ENCODE measurements around the gene ACTG1. TPM values are rescaled to one million over a fixed set of nuclear protein-coding genes. Genes with fewer than 3 reads are reported as not detected.

The ACTG1 gene
- total RNA-seq, 1 experiment from 2014 or later: 4,160 TPM

- Histone ChIP-seq H2BK5ac (ENCODE audit: insufficient read length, low read length) (no peak overlapping the region), H3K27ac (ENCODE audit: insufficient read length, low read depth, low read length) (no peak overlapping the region), H2AK5ac (ENCODE audit: insufficient read length, low read length) (no peak overlapping the region), H2BK12ac (ENCODE audit: insufficient read length, low read depth, low read length) (no peak overlapping the region), H3K9me3 (ENCODE audit: control insufficient read depth, low read depth, low read length) (no peaks in the 10 kb centered on the region), H4K20me1 (ENCODE audit: control insufficient read depth, insufficient read depth, insufficient read length) (no peaks in the 10 kb centered on the region), H3K56ac (ENCODE audit: insufficient read length, low read depth, low read length) (no peak overlapping the region), H3K9ac (ENCODE audit: extremely low read depth, insufficient read length, low read length) (peak overlapping the region; percentile 83), H3K14ac (ENCODE audit: insufficient read depth, low read length) (peak overlapping the region; percentile 94), H3K4me1 (ENCODE audit: insufficient read depth, low read length) (no peaks in the 10 kb centered on the region), H3K23me2 (ENCODE audit: insufficient read length, low read depth, low read length, poor library complexity, severe bottlenecking) (peaks cover 31% of the 10 kb centered on the region), H3K18ac (ENCODE audit: insufficient read length, low read depth, low read length) (peak overlapping the region; percentile 16), H3K23ac (ENCODE audit: insufficient read length, low read depth, low read length) (no peak overlapping the region), H4K5ac (ENCODE audit: insufficient read length, low read depth, low read length) (no peak overlapping the region), H3T11ph (ENCODE audit: low read length) (no peak overlapping the region), H4K8ac (replicated peaks; ENCODE audit: insufficient read length, low read depth, low read length) (no peak overlapping the region), H2BK120ac (ENCODE audit: low read depth, low read length, poor library complexity, severe bottlenecking) (no peak overlapping the region), H3K4ac (ENCODE audit: low read depth, low read length) (no peak overlapping the region), H3K79me2 (ENCODE audit: insufficient read depth, low read length) (peaks cover 21% of the 10 kb centered on the region; the same call in 1 of the 2 replicates), H3K27me3 (ENCODE audit: insufficient read depth, low read length) (no peaks in the 10 kb centered on the region), H2BK20ac (ENCODE audit: low read depth, low read length, poor library complexity, severe bottlenecking) (no peak overlapping the region), H3K79me1 (ENCODE audit: insufficient read depth, low read depth, low read length, poor library complexity, severe bottlenecking) (no peaks in the 10 kb centered on the region), H4K91ac (ENCODE audit: insufficient read length, low read depth, low read length) (no peak overlapping the region), H3K4me2 (ENCODE audit: insufficient read depth, insufficient read length, low read length) (peak overlapping the region; percentile 97), H2BK15ac (ENCODE audit: low read depth, low read length) (no peak overlapping the region), H2AFZ (ENCODE audit: low read length) (no peak overlapping the region)
- Mint-ChIP-seq H3K9me3 (peaks cover 7 to 22% of the 10 kb centered on the region in 2 experiments; a peak in 4 of 5 replicates), H3K36me3 (ENCODE audit: insufficient read depth in 1 of 3, low read depth in 3 of 3) (peaks cover 38 to 45% (median 38%) of the 10 kb centered on the region in 3 experiments), H3K27ac (peak overlapping the region; percentile 91 to 98 (median 96); a peak in 6 of 7 replicates), H3K4me3 (peak overlapping the region; percentile 97 to 100), H3K4me1 (peaks cover 21 to 31% of the 10 kb centered on the region in 2 experiments), H3K27me3 (ENCODE audit: low read depth) (peaks cover 6% of the 10 kb centered on the region)
- TF ChIP-seq, protein P1, sequence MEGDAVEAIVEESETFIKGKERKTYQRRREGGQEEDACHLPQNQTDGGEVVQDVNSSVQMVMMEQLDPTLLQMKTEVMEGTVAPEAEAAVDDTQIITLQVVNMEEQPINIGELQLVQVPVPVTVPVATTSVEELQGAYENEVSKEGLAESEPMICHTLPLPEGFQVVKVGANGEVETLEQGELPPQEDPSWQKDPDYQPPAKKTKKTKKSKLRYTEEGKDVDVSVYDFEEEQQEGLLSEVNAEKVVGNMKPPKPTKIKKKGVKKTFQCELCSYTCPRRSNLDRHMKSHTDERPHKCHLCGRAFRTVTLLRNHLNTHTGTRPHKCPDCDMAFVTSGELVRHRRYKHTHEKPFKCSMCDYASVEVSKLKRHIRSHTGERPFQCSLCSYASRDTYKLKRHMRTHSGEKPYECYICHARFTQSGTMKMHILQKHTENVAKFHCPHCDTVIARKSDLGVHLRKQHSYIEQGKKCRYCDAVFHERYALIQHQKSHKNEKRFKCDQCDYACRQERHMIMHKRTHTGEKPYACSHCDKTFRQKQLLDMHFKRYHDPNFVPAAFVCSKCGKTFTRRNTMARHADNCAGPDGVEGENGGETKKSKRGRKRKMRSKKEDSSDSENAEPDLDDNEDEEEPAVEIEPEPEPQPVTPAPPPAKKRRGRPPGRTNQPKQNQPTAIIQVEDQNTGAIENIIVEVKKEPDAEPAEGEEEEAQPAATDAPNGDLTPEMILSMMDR (conservative IDR thresholded peaks at IDR 0.05): no peak
- DNase-seq: peak; percentile 44
- WGBS (ENCODE audit: extremely low coverage, insufficient read length, low lambda C conversion rate): no CpG with 5 or more reads among the region's 48 CpGs
Measured at GRCh38 chr17:81510785-81511553, 1.6 kb downstream of the ACTG1 start.

Measured in H9 (cell line).